Endometrial microvascular endothelial cells (primary cell): ENCODE results near the gene STRA6. TPM values are rescaled to one million over a fixed set of nuclear protein-coding genes. Genes with fewer than 3 reads are reported as not detected.

Experiments used
- in situ Hi-C: cut with HindIII; loops from 2 replicates; pipeline ENCODE4 v1.10.0; 2017; ENCODE audit warnings: low sequenced_read_pairs, low pct_unique_long_range_greater_than_20kb; ENCODE audit errors: inconsistent ontology term
- total RNA-seq: library from RNA; depleted of rRNA; stranded (reverse); fragments of >200 nt; gene quantifications from one replicate; pipeline ENCODE4 v1.2.3, GENCODE V29; 2015; ENCODE audit errors: inconsistent ontology term

Gene STRA6
- total RNA-seq, 1 donor from 2014 or later: 0.56 TPM

- in situ Hi-C loops: no loop called here
Observed at GRCh38 chr15:74192751-74193150, 9.8 kb downstream of the STRA6 start.

- in situ Hi-C loops: no loop called here
Observed at GRCh38 chr15:74191798-74192197, 10.8 kb downstream of the STRA6 start.

- in situ Hi-C loops: no loop called here
Observed at GRCh38 chr15:74188216-74188615, 14.4 kb downstream of the STRA6 start.

- in situ Hi-C loops: no loop called here
Observed at GRCh38 chr15:74185710-74186348, 16.8 kb downstream of the STRA6 start.

GRCh38 chr15:74184582-74185091, 17.9 kb downstream of the STRA6 start:
- in situ Hi-C loops: no loop called here

- in situ Hi-C loops: no loop called here
Observed at GRCh38 chr15:74182131-74182530, 20.5 kb downstream of the STRA6 start.

GRCh38 chr15:74180881-74181602, 21.5 kb downstream of the STRA6 start:
- in situ Hi-C loops: no loop called here

- in situ Hi-C loops: no loop called here
Observed at GRCh38 chr15:74179983-74180880, 22.4 kb downstream of the STRA6 start.

GRCh38 chr15:74179101-74179841, 23.3 kb downstream of the STRA6 start:
- in situ Hi-C loops: no loop called here

- in situ Hi-C loops: no loop called here
Observed at GRCh38 chr15:74178326-74179100, 24.1 kb downstream of the STRA6 start.

- in situ Hi-C loops: no loop called here
Observed at GRCh38 chr15:74176262-74177214, 26.0 kb downstream of the STRA6 start.

GRCh38 chr15:74175271-74176191, 27.1 kb downstream of the STRA6 start:
- in situ Hi-C loops: no loop called here

- in situ Hi-C loops: no loop called here
Observed at GRCh38 chr15:74174958-74175253, 27.7 kb downstream of the STRA6 start.

GRCh38 chr15:74174219-74174957, 28.2 kb downstream of the STRA6 start:
- in situ Hi-C loops: no loop called here

- in situ Hi-C loops: no loop called here
Observed at GRCh38 chr15:74173380-74174218, 29.0 kb downstream of the STRA6 start, which contains the start of gene ISLR. Gene ISLR, plus strand, starts transcription at chr15:74173710. Its CDS starts 1,149 bp downstream, at chr15:74174859.
